Activated T-cell treated with anti-CD3 and anti-CD28 coated beads, Interleukin-2, amount 50 U/mL, for 72 hours (primary cell): Measurements from ENCODE around the gene RASIP1. TPM values are rescaled to one million over a fixed set of nuclear protein-coding genes. Genes with fewer than 3 reads are reported as not detected.

Experiments used
- ATAC-seq, 2 donors: fragments of 150-1000 bp; cut with Tn5 transposase; replicated peaks in 1 of 2; 2 replicates each; pipeline ENCODE4 v1.10.0; 2021; ENCODE audit warnings: moderate library complexity in 2 of 2, mild to moderate bottlenecking in 1 of 2
- DNase-seq, 2 donors: peaks; one replicate each; pipeline ENCODE4 v3.0.0; 2021 to 2022; ENCODE audit warnings: mixed read lengths in 1 of 2
- H3K27ac Mint-ChIP-seq: one replicate; pipeline ENCODE4 v1.8.0; 2022; ENCODE audit warnings: mild to moderate bottlenecking, moderate library complexity, mixed read lengths
- H3K27me3 Mint-ChIP-seq: one replicate; pipeline ENCODE4 v1.8.0; 2022; ENCODE audit warnings: low read depth, mixed read lengths
- H3K36me3 Mint-ChIP-seq, 2 donors: one replicate each; pipeline ENCODE4 v1.8.0; 2022; ENCODE audit warnings: mixed read lengths in 2 of 2, mild to moderate bottlenecking in 1 of 2; ENCODE audit not compliant: insufficient read depth in 2 of 2
- H3K4me1 Mint-ChIP-seq: one replicate; pipeline ENCODE4 v1.8.0; 2022; ENCODE audit warnings: low read depth, mixed read lengths
- H3K4me3 Mint-ChIP-seq, 2 donors: one replicate each; pipeline ENCODE4 v1.8.0; 2022; ENCODE audit warnings: mild to moderate bottlenecking in 2 of 2, mixed read lengths in 2 of 2, moderate library complexity in 2 of 2
- H3K9me3 Mint-ChIP-seq, 2 donors: one replicate each; pipeline ENCODE4 v1.8.0; 2022; ENCODE audit warnings: mixed read lengths in 2 of 2
- total RNA-seq, 2 donors: library from RNA; stranded (reverse); gene quantifications; one replicate each; pipeline ENCODE4 v1.2.3, GENCODE V29; 2022

The RASIP1 gene
- total RNA-seq, 2 donors from 2014 or later: 0.53 to 0.86 TPM

GRCh38 chr19:48678201-48678600, 62.2 kb downstream of the RASIP1 start:
- Mint-ChIP-seq H3K36me3 (no peaks in the 10 kb centered on the region), H3K4me3 (no peak overlapping the region), H3K27me3 (no peaks in the 10 kb centered on the region), H3K27ac (no peak overlapping the region), H3K4me1 (peaks cover 9% of the 10 kb centered on the region), H3K9me3 (no peaks in the 10 kb centered on the region)
- DNase-seq (no peak), ATAC-seq (no peak)

GRCh38 chr19:48676887-48677286, 63.5 kb downstream of the RASIP1 start:
- no peaks in the 10 kb centered on the region for H3K36me3 Mint-ChIP-seq
- DNase-seq (no peak), ATAC-seq (no peak)
- no peaks in the 10 kb centered on the region for H3K9me3 Mint-ChIP-seq
- no peak overlapping the region for H3K27ac Mint-ChIP-seq
- H3K4me3 Mint-ChIP-seq: no peak overlapping the region
- H3K4me1 Mint-ChIP-seq: peaks cover 5% of the 10 kb centered on the region
- H3K27me3 Mint-ChIP-seq: no peaks in the 10 kb centered on the region

- DNase-seq: no peak
- no peak for ATAC-seq
- Mint-ChIP-seq H3K4me1 (peaks cover 5% of the 10 kb centered on the region), H3K27me3 (no peaks in the 10 kb centered on the region), H3K27ac (no peak overlapping the region), H3K36me3 (no peaks in the 10 kb centered on the region), H3K4me3 (no peak overlapping the region), H3K9me3 (no peaks in the 10 kb centered on the region)
Measured at GRCh38 chr19:48676487-48676886, 63.9 kb downstream of the RASIP1 start.

GRCh38 chr19:48674921-48675824, 65.2 kb downstream of the RASIP1 start:
- Mint-ChIP-seq H3K36me3 (no peaks in the 10 kb centered on the region), H3K27me3 (no peaks in the 10 kb centered on the region), H3K9me3 (no peaks in the 10 kb centered on the region), H3K4me1 (peaks cover 5% of the 10 kb centered on the region), H3K27ac (no peak overlapping the region), H3K4me3 (no peak overlapping the region)
- DNase-seq: peak; percentile 78 to 82
- peak; percentile 87 to 91 for ATAC-seq

- peaks cover 5% of the 10 kb centered on the region for H3K4me1 Mint-ChIP-seq
- no peaks in the 10 kb centered on the region for H3K27me3 Mint-ChIP-seq
- H3K27ac Mint-ChIP-seq: no peak overlapping the region
- peaks cover 0 to 6% of the 10 kb centered on the region in 2 donors for H3K9me3 Mint-ChIP-seq
- ATAC-seq: no peak
- H3K4me3 Mint-ChIP-seq: no peak overlapping the region
- peaks cover 0 to 2% of the 10 kb centered on the region in 2 donors for H3K36me3 Mint-ChIP-seq
- no peak for DNase-seq
Measured at GRCh38 chr19:48674216-48674809, 66.1 kb downstream of the RASIP1 start.

- DNase-seq: no peak
- ATAC-seq: no peak
- peaks cover 0 to 6% of the 10 kb centered on the region in 2 donors for H3K9me3 Mint-ChIP-seq
- peaks cover 0 to 2% of the 10 kb centered on the region in 2 donors for H3K36me3 Mint-ChIP-seq
- H3K4me1 Mint-ChIP-seq: peaks cover 5% of the 10 kb centered on the region
- no peaks in the 10 kb centered on the region for H3K27me3 Mint-ChIP-seq
- H3K27ac Mint-ChIP-seq: no peak overlapping the region
- H3K4me3 Mint-ChIP-seq: no peak overlapping the region
Measured at GRCh38 chr19:48673436-48674100, 66.8 kb downstream of the RASIP1 start.

GRCh38 chr19:48672994-48673393, 67.4 kb downstream of the RASIP1 start, which contains the start of gene NTN5:
NTN5 (minus strand) TSS chr19:48673017; CDS start chr19:48670986, 2,031 bp downstream.
- peaks cover 5% of the 10 kb centered on the region for H3K4me1 Mint-ChIP-seq
- no peaks in the 10 kb centered on the region for H3K27me3 Mint-ChIP-seq
- no peak within 1 kb of the TSS for H3K4me3 Mint-ChIP-seq
- DNase-seq (no peak), ATAC-seq (no peak)
- peaks cover 0 to 2% of the 10 kb centered on the region in 2 donors for H3K36me3 Mint-ChIP-seq
- no peak within 1 kb of the TSS for H3K27ac Mint-ChIP-seq
- H3K9me3 Mint-ChIP-seq: peaks cover 0 to 6% of the 10 kb centered on the region in 2 donors

- ATAC-seq: no peak
Measured at GRCh38 chr19:48671446-48671995, 68.9 kb downstream of the RASIP1 start.

GRCh38 chr19:48670699-48671445, 69.5 kb downstream of the RASIP1 start:
- H3K36me3 Mint-ChIP-seq: peaks cover 0 to 2% of the 10 kb centered on the region in 2 donors
- no peak overlapping the region for H3K4me3 Mint-ChIP-seq
- peaks cover 0 to 6% of the 10 kb centered on the region in 2 donors for H3K9me3 Mint-ChIP-seq
- no peak for DNase-seq
- no peaks in the 10 kb centered on the region for H3K27me3 Mint-ChIP-seq
- H3K27ac Mint-ChIP-seq: no peak overlapping the region
- ATAC-seq: no peak
- H3K4me1 Mint-ChIP-seq: peaks cover 5% of the 10 kb centered on the region

More at GRCh38 chr19:48671446-48671995, 68.9 kb downstream of the RASIP1 start:
- no peak overlapping the region for H3K27ac Mint-ChIP-seq
- no peak for DNase-seq
- H3K36me3 Mint-ChIP-seq: peaks cover 0 to 2% of the 10 kb centered on the region in 2 donors
- H3K4me1 Mint-ChIP-seq: peaks cover 5% of the 10 kb centered on the region
- no peak overlapping the region for H3K4me3 Mint-ChIP-seq
- H3K27me3 Mint-ChIP-seq: no peaks in the 10 kb centered on the region
- H3K9me3 Mint-ChIP-seq: peaks cover 0 to 6% of the 10 kb centered on the region in 2 donors

Other genes with a start within 250 kb of the RASIP1 start
- 1 to 10 TPM; 6.0 to 6.6 TPM for gene LMTK3, start 228.8 kb downstream of the RASIP1 start, total RNA-seq
- gene SULT2B1, start 188.4 kb downstream of the RASIP1 start, total RNA-seq: not detected
- not detected for gene SPACA4, start 133.9 kb downstream of the RASIP1 start, total RNA-seq
- gene FAM83E, start 125.5 kb downstream of the RASIP1 start, total RNA-seq: 1 to 10 TPM; 7.5 to 8.5 TPM
- gene RPL18, start 121.4 kb downstream of the RASIP1 start, total RNA-seq: 1,000 to 10,000 TPM; 1,953 to 2,080 TPM
- gene SPHK2, start 121.1 kb downstream of the RASIP1 start, total RNA-seq: 10 to 100 TPM; 26.9 to 27.2 TPM
- 10 to 100 TPM in 1 of 2 donors, 1 to 10 TPM in 1; 8.2 to 13.4 TPM for gene DBP, start 103.2 kb downstream of the RASIP1 start, total RNA-seq
- 10 to 100 TPM; 10.5 to 11.9 TPM for gene CA11, start 94.4 kb downstream of the RASIP1 start, total RNA-seq
- gene NTN5, start 67.6 kb downstream of the RASIP1 start, total RNA-seq: 1 to 10 TPM; 1.9 to 2.1 TPM
- not detected for gene FUT2, start 44.6 kb downstream of the RASIP1 start, total RNA-seq
- under 1 TPM; 0.69 to 0.89 TPM for gene MAMSTR, start 20.9 kb downstream of the RASIP1 start, total RNA-seq
- under 1 TPM; 0.14 to 0.32 TPM for gene IZUMO1, start 6.3 kb upstream of the RASIP1 start, total RNA-seq
- under 1 TPM; 0.29 to 0.32 TPM for gene FUT1, start 12.0 kb upstream of the RASIP1 start, total RNA-seq
- gene FGF21, start 14.9 kb upstream of the RASIP1 start, total RNA-seq: not detected
- gene BCAT2, start 70.4 kb upstream of the RASIP1 start, total RNA-seq: 10 to 100 TPM; 42.1 to 49.5 TPM
- 1 to 10 TPM; 2.0 to 3.2 TPM for gene HSD17B14, start 95.9 kb upstream of the RASIP1 start, total RNA-seq
- 10 to 100 TPM; 16.2 to 24.5 TPM for gene PLEKHA4, start 128.0 kb upstream of the RASIP1 start, total RNA-seq
- 100 to 1,000 TPM; 130 to 153 TPM for gene PPP1R15A, start 131.8 kb upstream of the RASIP1 start, total RNA-seq
- 1 to 10 TPM in 1 of 2 donors, under 1 TPM in 1; 0.79 to 3.3 TPM for gene TULP2, start 158.1 kb upstream of the RASIP1 start, total RNA-seq
- 100 to 1,000 TPM; 168 to 183 TPM for gene NUCB1, start 159.7 kb upstream of the RASIP1 start, total RNA-seq
- 1 to 10 TPM; 3.2 to 3.6 TPM for gene DHDH, start 193.1 kb upstream of the RASIP1 start, total RNA-seq
- 100 to 1,000 TPM; 318 to 448 TPM for gene BAX, start 214.3 kb upstream of the RASIP1 start, total RNA-seq
- gene FTL, start 224.7 kb upstream of the RASIP1 start, total RNA-seq: 100 to 1,000 TPM; 681 to 811 TPM